GM18868 (cell line): ENCODE results near the gene NUDCD2.

Source experiments
- ATAC-seq: cut with Tn5 transposase; IDR thresholded peaks from one replicate; pipeline ENCODE4 v1.9.1; 2021; ENCODE audit warnings: mild to moderate bottlenecking, moderate library complexity; ENCODE audit not compliant: unreplicated experiment

NUDCD2 gene, protein sequence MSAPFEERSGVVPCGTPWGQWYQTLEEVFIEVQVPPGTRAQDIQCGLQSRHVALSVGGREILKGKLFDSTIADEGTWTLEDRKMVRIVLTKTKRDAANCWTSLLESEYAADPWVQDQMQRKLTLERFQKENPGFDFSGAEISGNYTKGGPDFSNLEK

DNA sequence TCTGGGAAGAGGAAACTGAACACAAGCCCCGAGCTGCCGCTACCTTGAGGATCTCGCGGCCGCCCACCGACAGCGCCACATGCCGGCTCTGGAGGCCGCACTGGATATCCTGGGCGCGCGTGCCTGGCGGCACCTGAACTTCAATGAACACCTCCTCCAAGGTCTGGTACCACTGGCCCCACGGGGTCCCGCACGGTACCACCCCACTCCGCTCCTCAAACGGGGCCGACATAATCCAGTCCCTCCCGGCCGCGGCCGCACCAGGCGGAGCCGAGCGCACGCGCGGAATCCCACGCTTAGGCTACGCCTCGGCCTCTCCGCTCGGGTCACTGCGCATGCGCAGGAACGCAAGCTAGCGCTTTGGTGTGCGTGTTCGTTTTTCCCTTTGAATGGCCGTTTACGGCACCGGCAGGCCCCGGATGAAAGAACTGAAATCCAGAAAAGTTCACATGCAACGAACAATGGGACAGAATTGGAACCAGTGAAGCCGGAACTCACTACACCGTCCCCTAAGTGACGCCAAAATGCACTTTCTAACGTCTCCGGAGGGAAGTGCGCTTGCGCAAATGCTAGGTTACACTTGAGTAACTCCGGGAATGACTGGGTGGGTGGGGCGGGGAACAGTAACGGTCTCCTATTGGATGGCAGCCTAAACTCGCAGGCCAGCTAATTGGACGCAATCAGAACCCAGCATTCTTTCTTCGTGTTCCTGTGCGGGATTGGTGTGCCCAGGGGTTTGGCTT, at the start of gene NUDCD2:
NUDCD2 (minus strand) TSS at position 284 of the 743 bp plus-strand sequence; CDS start at position 232, 52 bp downstream.
- peak; percentile 76 for ATAC-seq

DNA sequence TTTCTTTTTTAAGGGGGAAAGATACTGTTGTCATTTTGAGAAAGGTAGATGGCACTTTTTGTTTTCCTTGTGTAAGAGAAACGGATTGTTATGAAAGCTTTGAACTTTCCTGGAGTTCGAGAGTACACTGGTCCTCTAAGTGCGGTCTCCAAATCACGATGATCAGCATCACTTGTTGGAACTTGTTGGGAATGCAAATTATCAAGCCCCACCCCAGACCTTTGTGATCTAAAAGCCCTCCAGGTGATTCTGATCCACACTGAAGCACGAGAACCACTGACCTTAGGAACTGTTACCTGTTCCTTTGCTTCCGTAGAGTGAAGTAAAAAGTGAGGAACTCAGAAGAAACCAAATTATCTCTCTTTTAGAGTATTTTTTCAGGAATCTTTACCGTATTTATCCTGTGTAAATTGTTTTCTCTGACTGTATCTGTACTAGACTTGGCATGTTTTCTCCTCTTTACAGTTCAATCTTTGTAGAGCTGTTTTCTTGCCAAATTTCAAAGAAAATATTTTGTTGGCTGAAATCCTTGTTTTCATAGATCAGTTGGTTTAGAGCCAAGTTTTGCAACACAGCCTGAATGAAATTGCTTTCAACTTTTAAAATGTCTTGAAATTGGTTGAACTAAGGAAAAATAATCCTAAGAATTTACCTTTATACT, 49.5 kb upstream of the NUDCD2 start:
- no peak for ATAC-seq

DNA sequence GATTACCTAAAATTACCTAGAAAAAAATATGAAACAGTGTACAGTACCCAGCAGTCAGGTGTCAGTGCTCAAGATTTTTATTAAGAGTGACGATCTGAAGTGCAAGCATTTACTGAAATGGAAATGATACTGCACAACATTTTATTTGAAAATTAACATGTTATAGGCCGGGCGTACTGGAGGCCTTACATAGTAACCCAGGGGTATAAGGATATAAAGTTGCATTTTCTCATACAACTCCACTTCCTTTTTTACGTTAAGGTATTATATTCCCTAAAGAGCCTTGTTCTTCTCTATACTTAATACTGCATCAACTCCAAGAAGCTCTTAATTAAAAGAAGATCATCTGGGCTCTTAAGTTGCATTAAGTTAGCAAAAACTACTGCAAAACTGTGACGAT, 48.9 kb upstream of the NUDCD2 start:
- ATAC-seq = no peak

DNA sequence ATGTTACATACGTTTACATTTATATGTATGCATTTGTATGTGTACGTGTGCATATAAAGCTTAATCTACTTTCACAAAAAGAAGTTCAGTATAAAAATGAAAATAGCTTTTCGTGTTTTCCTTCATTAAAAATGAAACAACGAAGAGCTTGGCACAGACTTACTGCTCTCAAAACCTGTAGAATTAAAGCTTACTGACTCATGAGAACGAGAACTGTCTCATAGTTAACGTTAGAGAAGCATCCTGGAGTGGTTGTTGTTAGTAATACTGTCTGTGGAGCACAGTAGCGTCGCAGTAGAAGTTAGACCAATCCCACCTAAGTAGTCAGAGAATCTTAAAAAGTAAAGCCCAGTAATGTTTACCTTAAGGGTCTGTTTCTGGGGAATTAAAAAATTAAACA, 46.8 kb upstream of the NUDCD2 start:
- ATAC-seq = peak; percentile 3

DNA sequence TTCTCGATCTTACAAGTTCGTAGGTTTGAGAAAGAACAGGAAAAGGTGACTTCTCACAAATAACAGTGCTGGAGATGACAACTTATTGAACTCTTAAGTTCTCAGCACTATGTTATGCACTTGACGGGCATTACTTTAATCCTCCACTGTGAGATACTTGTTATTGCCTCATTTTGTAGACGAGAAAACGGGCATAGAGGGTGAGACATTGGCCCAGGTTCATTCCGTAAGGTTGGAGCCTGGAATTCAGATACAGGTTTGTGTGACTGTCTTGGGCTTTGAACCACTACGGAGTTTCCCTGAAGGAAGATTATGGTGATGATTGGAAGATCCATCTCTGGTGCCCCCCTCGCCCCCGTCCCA, 46.2 kb upstream of the NUDCD2 start:
- peak; percentile 11 for ATAC-seq

DNA sequence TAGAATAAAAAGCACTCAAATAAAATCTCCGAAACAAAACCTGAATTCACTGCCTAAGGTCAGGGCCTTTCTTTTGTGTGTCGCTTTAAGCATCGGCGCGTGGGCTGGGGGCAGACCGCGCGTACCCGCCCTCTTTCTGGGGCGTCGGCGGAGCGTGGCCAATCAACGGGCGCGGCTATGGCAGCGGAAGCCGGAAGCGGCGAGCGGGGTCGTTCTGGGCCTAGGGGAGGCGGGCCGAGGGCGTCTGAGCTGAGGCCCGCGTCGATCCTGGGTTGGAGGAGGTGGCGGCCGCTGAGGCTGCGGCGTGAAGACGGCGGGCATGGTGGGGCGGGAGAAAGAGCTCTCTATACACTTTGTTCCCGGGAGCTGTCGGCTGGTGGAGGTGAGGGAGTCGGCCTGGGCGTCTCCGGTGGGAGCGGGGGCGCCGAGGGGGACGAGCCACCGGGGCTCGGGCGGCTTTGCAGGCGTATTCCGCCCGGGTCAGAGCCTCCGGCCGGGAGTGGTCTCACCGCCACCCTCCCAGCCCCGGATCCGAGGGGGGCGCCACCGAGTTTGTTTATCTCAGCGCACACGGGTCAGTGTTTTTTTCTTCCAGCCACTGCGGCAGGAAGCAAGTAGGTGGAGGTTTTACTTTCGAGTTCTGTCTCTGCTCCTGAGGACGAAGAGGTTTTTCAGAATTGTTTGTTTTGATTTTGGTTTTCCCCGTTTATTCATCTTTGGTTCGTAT, 45.6 kb upstream of the NUDCD2 start, which contains the start of gene MAT2B:
MAT2B (plus strand) TSS at position 252 of the 727 bp plus-strand sequence; CDS start at position 320, 68 bp downstream.
- ATAC-seq = peak; percentile 84

DNA sequence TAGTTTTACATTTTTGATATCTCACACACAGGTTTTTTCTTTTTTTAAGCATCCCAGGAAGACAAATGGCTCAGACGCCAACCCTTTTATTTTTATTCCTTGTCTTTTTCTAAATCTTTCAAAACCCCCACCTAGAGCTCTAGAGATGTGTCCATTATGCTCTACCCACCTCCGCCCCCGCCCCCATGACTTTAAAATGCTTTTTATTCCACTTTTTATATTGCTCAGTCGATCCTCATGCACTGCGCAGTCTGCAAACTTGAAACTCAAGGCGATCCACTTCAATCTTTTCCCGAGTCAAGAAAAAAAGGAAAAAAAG, 45.1 kb upstream of the NUDCD2 start:
- peak; percentile 2 for ATAC-seq

DNA sequence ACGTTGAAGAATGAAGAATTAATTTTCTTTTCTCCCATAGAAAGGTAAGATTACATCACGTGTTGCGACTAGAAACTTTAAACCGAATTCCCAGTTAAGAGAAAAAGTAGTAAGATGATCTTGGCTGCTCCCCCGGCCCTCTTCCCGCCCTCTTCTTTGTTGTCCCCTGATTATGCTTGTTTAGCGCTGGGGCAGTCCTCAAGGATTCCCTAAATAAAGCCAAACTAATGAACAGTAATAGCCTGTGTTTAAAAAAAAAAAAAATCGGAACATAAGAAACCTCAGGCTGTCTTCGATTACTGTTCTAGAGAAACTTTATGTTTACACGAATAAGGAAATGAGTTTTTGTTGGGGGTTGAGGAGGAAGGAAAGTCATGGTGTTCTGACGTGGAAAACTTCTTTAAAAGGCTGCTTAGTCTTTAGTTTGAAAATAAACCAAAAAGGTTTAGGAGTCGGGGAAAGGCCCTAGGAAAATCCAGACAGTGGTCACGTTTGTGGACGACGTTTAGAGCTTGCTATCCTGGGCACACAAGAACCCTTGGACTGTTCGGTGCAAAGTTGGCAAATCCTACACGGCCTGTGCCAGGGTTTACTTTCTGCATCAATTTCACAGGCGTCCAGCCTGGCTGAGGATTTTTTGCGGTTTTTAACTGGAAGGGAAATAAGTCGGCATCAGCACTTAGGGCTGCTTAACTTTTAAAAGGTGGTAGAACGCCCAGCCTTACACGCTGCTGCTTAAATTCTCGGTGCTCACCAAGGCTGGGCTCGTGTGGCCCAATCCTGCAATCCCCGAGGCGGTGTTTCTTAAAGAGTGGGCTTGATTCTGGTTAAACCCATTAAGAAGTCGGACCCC, 44.4 kb upstream of the NUDCD2 start:
- ATAC-seq = no peak

DNA sequence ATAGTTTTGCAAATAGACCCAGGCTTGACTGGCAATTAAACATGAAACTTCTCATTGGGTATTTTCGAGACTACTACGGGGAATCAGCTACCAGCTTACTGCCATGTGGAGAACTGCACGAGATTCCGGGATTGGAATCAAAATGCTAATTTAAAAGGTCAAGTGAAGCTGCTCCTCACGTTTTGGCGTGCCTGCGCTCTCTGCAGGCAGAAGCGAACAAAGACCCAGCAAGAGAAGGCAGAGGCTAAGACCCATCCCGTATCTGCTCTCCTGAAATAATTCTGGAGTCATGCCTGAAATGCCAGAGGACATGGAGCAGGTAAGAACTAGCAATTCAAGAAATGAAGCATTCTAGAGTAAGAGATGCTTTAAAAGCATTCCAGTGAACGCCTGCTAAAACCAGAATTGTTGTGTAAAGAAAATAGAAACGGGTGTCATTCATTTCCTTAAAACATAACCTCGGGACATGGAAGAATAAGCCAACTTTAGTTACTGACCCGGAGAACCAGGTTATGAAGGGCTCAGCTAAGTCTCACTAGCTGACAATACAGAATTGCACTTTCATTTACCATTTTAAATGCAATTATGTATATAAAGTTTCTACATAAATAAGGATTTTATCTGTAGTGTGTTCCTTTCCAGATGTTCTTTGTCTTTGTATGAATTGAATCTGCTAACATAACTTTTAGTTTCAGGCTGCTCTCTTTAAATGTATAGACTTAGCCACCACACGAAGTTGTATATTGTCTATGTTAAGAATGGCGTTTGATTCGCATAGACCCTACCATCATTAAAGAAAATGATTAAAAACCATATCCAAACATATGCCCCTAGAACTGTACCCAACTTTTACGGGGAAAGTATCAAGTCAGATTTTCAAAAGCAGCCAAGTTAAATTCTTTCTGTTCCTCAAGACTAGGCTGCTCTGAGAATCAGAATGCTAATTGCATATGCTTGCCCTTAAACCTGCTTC, 43.5 kb upstream of the NUDCD2 start:
- peak; percentile 5 for ATAC-seq

DNA sequence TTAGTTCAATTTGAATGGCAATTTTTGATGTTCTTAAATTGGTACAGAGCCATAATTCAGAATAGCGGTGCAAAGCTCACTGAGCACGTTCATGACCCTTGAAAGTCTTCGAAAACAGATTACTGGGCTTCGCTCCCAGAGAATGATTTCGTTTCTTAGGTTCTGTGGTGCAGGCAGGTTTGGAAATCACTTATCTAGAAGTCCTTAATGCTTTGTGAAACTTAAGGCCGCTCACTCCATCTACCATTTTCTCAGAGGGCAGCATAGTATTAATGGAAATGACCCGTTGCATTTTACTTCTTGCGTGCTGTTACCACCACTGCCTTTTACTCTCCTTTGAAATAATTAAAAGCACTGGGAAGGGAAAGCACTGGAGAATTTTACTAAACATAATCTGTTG, 42.6 kb upstream of the NUDCD2 start:
- ATAC-seq = no peak

DNA sequence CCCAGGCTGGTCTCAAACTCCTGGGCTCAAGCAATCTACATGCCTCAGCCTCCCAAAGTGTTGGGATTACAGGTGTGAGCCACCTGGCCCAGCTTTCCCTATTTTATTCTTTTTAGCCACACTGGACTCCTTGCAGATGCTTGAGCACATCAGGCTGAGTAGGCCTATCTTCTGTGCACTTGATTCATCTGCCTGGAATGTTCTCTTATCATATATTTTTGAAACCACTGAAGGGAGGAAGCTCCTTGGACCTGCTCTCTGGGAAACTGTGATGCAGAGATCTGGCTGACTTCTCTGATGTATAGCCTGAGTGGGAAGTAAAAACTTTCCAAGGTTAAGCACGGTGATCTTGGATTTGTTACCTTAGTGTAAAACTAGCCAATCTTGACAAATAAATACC, 39.0 kb upstream of the NUDCD2 start:
- no peak for ATAC-seq

DNA sequence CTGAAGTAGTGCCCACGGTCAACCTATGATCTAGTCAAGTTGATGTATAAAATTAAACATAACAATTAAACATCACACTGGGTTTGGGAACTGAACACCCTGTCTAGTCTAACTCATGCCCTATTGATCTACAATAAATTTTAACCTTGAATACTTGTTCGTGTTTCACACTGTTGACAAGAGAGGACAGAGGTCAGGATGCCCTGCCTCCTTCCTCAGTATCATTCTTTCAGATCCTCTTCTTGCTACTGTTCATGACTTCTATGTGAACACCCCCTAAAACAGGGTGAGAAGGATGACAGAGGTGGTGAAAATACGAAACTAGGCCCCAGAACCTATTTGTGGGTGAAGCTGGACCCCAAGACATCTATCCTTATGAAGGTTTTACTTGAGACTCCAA, 37.4 kb upstream of the NUDCD2 start:
- peak; percentile 69 for ATAC-seq

DNA sequence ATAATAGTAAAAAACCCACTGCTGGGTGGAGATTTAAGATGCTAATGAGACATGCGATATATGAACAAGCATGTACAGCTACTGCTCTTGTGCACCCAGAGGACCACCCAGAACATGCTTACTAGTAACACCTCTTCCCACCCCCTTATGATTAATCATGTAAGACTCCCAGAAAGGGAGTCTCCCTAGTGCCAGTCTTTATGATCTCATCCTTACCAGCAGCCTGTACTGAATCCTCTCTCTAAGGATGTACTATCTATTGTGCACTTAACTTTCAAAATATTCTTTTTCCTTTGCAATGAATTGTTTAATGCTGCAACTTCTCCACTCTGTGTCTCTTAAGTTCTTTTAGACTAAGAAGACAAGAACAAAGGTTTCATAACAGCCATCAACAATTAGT, 36.4 kb upstream of the NUDCD2 start:
- ATAC-seq = no peak

DNA sequence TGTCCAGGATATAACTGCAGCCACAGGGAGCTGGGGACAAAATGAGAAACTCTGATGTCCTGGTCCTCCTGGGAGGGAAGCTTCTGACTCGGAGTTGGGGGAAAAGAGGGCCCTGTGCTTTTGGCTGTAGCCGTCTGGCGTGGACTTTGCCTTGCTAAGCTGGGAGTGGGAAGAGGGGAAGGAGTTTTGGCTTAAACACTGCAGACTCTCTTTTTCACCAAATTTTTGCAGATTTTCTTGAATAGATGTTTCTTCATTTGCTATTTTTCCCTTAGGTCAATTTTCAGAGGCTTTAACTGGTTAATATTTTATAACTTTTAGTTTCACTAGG, 29.8 kb upstream of the NUDCD2 start:
- ATAC-seq = no peak

DNA sequence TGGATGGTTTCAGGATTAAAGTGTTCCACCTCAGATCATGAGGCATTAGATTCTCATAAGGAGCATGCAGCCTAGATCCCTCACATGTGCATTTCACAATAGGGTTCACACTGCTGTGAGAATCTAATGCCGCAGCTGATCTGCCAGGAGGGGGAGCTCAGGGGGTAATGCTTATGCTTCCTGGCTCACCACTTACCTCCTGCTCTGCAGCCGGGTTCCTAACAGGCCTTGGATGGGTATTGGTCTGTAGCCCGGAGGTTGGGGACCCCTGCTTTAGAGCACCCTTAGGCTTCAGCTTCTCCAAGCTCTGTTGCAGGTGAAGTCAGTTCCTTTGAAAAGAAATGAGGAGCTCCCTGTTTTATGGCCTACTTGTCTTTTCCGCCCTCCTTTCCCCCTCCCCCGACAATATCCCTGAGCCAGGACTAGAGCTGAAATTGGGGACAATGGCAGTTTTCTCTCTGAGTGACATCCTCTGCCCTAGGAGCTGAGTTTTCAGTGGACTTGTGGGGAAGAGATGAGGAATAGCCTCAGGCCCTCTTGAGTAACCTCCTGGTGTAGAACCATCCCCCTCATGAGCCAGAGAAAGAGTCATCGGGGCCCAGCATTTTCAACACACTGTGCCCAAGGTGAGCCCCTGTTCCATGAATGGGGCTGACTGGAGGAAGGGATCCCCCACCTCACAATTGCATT, 29.3 kb upstream of the NUDCD2 start:
- ATAC-seq = peak; percentile 57

DNA sequence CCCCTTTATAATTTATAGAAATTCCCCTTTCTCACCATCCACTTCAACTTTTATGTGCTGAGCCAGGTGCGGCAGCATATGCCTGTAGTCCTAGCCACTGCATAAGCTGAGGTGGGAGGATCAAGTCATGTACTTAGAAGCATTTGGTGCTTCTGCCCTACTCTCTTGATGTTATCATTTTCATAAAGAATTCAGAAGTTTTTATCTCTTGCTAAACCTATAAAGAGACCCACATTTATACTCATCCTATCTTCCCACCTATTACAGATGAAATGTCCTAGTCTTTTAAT, 19.0 kb upstream of the NUDCD2 start:
- no peak for ATAC-seq

DNA sequence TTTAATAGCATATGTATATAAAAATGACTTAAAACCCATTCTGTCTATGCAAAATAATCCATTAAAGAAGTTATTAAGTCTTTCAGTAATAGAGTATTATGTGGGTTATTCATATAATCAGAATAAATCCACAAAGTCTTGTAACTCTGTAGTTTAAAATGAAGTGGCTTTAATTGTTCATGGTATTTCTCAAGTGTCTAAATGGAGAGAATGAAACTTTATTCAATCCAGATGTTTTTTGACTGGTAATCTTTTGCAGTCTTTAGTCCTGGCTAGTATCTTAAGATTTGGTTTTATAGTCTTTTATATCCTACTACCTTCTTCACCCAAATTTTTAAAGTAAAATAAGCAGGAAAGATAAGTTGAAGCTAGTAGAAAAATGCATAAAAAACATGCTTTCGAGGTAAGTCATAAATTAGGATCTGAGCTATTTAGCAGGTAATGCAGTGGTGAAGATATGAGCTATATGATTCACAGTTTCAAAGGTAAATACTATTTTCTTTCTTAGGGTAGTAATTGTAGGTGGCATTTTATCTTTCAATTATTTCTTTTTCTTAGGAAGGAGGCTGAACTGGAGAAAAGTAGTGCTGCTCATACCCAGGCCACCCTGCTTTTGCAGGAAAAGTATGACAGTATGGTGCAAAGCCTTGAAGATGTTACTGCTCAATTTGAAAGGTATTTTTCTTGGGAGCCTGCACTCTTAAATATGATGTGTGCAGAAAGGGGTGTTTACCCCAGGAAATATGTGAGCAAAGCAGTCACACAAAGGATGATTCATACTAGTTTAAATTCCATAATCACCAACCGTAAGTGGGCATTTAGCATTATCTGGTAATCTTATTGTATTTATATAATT, 18.5 kb upstream of the NUDCD2 start:
- no peak for ATAC-seq

DNA sequence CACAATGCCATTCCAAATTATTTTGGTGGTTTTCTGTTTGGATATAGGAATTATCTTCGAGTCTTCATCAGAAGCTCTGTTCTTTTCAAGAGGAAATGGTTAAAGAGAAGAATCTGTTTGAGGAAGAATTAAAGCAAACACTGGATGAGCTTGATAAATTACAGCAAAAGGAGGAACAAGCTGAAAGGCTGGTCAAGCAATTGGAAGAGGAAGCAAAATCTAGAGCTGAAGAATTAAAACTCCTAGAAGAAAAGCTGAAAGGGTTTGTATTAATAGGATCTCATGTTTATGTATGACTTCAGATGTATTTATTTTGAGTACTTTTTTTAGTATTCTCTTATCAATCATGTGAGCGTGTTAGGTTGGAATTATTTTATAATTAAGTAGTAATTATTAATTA, 15.5 kb upstream of the NUDCD2 start:
- no peak for ATAC-seq
